AG04449 (cell line): ENCODE results near the gene RANBP3.

Experiments
- CTCF ChIA-PET: fragments of 350-600 bp; formaldehyde crosslinking; extraction: SDS; loops from one replicate; lab custom pipeline; 2021; ENCODE audit warnings: antibody characterized with exemption; lab: Yijun Ruan, JAX
- POLR2A ChIA-PET: fragments of 400-600, 350-600 bp; formaldehyde crosslinking; extraction: SDS; loops from one replicate; lab custom pipeline; 2020; ENCODE audit warnings: antibody characterized with exemption, inconsistent platforms; lab: Yijun Ruan, JAX
- DNase-seq: peaks from one replicate; pipeline ENCODE4 v3.0.0-alpha.2; 2010; ENCODE audit warnings: low read depth, low spot score
- H3K4me3 ChIP-seq: 2 replicates; pipeline ENCODE4 v1.5.1; 2011; ENCODE audit warnings: low read depth, mild to moderate bottlenecking, control low read depth, low read length
- CTCF ChIP-seq: IDR thresholded peaks from one replicate; pipeline ENCODE4 v1.5.1; 2011; ENCODE audit warnings: mild to moderate bottlenecking, moderate library complexity, low read length, control low read depth, inconsistent platforms; ENCODE audit not compliant: insufficient read depth; ENCODE audit errors: missing control alignments

Gene RANBP3

GRCh38 chr19:5917431-5918107 lies 60.4 kb downstream of the RANBP3 start:
- ChIA-PET CTCF (no interaction called here), POLR2A (no interaction called here)
- TF ChIP-seq CTCF = no peak
- H3K4me3 ChIP-seq = no peak overlapping the region
- no peak for DNase-seq

GRCh38 chr19:5916181-5916708 lies 61.7 kb downstream of the RANBP3 start:
- ChIA-PET POLR2A (no interaction called here), CTCF (no interaction called here)
- no peak for DNase-seq
- no peak for TF ChIP-seq CTCF
- no peak overlapping the region for H3K4me3 ChIP-seq

- DNase-seq = no peak
- H3K4me3 ChIP-seq = no peak overlapping the region
- no peak for TF ChIP-seq CTCF
- POLR2A ChIA-PET = no interaction called here
- CTCF ChIA-PET = no interaction called here
Observed at GRCh38 chr19:5915782-5916165, 62.2 kb downstream of the RANBP3 start.

- CTCF ChIA-PET = interaction anchor here (0.9 to 1.3 kb wide), 3 partner anchors 19 to 53 kb away, joined by 3 read pairs; no protein-coding TSS in a partner anchor
- H3K4me3 ChIP-seq = no peak overlapping the region
- POLR2A ChIA-PET = no interaction called here
- no peak for TF ChIP-seq CTCF
- no peak for DNase-seq
Observed at GRCh38 chr19:5914946-5915781, 62.8 kb downstream of the RANBP3 start.

- CTCF ChIA-PET = interaction anchor here (0.9 to 1.3 kb wide), 3 partner anchors 20 to 54 kb away, joined by 3 read pairs; no protein-coding TSS in a partner anchor
- TF ChIP-seq CTCF = no peak
- no peak for DNase-seq
- POLR2A ChIA-PET = no interaction called here
- no peak overlapping the region for H3K4me3 ChIP-seq
Observed at GRCh38 chr19:5914358-5914774, 63.6 kb downstream of the RANBP3 start.

- TF ChIP-seq CTCF = no peak
- ChIA-PET CTCF (interaction anchor here (1.0 to 1.3 kb wide), 2 partner anchors 21 to 53 kb away, joined by 3 read pairs; no protein-coding TSS in a partner anchor), POLR2A (no interaction called here)
- DNase-seq = no peak
- no peak within 1 kb of the TSS for H3K4me3 ChIP-seq
Observed at GRCh38 chr19:5913739-5914357, 64.1 kb downstream of the RANBP3 start, which contains the start of gene CAPS. Gene CAPS (plus strand): TSS chr19:5914254. CDS start chr19:5914407, 153 bp downstream.
